ENCODE data around the gene RANBP1.

The RANBP1 gene

DNA sequence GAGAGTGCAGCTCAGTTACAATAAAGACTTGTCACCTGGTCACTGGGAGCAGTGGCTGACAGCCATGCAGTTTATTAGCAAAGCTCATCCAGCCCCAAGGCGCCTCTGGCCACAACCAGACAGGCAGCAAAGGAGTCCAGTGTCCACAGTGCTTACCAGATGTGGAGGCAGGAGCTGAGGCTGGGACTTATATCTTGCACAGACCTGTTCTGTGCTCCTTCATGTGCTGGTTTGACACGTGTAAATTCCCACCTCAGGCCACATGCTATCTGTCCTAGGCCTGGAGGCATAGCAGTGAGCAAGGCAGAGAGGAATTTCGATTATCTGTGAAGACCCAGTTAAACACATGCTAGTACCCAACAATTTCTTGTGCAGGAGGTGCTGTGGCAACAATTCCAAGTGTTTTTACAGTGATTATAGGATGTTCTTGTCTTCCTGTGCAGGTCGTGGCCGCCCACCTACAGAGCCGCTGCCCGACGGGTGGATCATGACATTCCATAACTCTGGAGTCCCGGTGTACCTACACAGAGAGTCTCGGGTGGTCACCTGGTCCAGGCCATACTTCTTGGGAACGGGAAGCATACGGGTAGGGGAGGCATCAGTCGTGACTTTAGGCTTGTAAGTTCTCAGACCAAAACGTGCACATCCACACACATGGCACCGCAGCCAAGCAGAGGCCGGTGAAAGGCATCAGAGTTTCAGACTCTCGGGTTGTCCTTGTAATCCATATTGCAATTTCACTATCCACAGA, 26.5 kb upstream of the RANBP1 start:
- DNase-seq, result peak; percentile 20

DNA sequence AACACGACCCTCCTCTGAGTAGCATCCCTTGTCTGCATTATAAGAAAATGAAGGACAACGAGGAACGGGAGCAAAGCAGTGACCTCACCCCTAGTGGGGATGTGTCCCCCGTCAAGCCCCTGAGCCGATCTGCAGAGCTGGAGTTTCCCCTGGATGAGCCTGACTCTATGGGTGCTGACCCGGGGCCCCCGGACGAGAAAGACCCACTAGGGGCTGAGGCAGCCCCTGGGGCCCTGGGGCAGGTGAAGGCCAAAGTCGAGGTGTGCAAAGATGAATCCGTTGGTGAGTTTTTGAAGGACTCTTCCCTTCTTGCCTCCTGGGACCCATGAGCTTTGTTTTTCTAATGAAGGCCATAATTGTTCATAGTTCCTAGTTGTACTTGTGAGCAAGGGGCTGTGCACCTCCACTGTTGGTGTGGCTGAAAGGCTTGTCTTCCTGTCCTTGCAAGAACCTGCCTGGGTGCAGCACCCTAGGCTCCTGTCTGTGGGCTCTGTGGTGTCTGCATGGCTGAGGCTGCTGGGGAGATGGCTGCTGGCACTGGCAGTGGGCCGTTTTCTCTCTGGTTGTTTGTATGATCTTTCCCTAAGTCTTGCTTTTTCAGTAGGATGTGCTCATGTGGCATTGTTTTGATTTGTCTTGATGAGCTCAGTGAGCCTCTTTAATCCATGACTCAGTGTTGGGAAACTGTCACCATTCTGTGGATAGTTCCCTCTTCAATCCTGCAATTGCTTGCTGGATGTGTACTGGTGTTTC, 25.8 kb upstream of the RANBP1 start:
- DNase-seq, result peak; percentile 29

DNA sequence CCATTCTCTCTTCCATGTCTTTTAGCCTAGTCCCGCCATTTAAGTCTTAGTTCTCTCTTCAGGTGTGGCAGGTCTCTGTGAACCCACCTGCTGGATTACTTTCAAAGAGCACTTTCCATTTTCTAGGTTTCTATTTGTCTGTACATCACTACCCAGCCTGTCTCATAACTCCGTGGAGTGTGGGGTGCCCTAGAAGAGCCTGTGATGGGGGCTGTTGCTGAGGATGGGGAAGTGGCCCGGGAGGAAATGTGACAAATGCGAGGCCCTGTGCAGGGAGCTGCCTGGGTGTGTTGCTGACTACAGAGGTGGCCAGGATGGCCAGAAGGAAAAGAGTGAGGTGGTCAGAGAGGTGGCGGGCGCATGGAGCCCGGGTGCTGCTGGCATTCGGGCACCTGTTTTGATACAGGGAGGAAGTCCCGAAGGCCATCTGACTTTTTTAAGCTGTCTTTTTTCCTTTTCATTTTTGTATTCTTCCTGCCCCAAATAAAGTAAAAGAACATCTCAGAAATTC, 25.1 kb upstream of the RANBP1 start:
- peak; percentile 12 for DNase-seq

DNA sequence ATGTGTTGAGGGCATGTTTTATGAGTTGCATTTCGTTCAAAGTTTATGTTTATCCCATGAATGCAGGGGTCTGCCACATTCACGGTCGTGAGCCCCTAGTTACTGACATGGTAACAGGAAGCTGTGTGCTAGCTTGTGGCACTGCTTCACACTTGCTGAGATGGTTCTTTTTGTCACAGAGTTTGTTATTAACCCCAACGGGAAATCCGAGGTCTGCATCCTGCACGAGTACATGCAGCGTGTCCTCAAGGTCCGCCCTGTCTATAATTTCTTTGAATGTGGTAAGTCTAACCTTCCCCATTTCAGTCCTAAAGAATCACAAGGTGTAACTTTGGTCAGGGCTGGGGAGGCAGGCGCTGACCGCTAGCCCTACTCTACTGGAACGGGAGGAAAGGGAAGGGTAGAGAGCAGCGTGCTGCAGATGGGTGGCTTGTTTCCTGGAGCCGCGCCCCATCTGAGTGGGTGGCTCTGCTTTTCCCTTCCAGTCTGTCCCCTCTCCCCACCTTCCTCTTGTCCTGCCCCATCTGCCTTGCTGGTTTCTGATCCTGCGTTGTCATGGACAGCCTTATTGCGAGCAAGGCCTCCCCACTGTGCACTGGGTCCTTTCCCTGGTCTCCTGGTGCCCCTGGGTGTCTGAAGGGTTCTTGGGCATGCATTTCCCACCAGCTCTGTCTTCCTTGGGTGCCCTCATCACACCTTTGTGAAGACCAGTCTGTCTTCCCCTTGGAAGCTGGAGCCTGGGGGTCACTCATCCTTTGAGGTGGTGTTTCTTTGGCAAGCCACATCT, 24.0 kb upstream of the RANBP1 start:
- peak; percentile 19 for DNase-seq

GRCh38 chr22:20092477-20092854, 23.4 kb upstream of the RANBP1 start:
- DNase-seq, result peak; percentile 22

DNA sequence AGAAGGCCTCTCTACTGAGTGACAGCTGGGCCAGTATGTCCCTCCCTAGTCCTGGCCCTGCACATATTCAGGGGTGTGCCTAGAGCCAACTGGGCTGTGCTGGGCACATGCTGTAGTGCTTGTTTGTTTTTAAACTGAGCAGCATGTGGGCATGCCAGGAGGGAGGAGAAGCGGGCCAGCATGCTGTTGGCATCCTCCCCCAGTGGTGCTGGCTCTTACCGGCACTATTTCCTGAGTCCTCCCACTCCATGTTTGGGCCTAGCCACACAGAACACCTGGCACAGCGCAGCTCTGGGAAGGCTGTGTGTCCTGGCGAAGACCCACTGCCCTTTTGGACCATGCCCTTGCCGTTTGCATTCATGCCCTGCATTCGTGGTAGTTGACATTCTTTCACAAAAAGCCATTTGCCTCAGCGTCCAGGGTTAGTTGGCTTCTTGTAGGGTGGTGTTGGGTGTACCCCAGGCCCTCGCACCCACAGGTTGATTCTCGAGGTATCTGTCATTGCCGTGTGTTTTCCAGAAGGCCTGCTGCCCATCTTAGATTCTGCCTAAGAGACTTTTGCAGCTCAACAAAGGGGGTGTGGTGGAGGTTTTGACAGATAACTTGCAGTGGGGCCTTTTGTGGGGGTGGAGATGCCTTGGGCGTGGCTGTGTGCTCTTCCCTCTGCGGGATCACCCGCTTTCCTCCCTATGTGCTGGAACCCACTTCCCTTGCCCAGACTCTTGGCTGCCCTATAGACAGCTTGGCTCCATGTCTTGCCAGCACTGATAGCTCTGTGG, 22.3 kb upstream of the RANBP1 start:
- peak; percentile 21 for DNase-seq

DNA sequence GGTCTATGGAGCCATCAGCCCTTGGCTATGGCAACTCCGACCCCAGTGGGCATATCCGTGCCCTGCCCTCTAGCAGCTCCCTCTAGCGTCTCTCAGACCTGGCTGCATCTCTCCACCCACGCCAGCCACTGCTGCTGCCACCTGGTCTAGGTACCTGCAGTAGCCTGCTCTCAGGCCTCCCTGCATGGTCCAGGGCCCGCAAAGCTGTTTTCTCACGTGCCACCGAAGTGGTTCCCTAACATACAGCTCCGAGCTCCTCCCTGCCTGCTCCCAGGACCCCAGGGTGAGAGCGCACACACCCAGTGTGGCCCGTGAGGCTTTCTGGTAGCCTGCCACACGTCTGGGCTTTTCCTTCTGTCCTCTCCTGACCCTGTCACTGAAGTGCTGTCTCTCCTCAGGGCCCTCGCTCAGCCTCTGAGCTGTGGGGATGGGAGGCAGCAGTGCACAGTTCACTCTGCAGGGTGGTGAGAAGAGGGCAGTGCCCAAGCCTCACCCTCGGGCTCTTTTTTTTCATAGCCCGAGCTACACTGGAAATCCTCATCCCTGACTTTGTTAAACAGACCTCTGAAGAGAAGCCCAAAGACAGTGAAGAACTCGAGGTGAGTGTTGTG, 21.6 kb upstream of the RANBP1 start:
- peak; percentile 21 for DNase-seq

- no peak for DNase-seq
Measured at GRCh38 chr22:20095521-20095920, 20.4 kb upstream of the RANBP1 start.

- no peak for DNase-seq
Measured at GRCh38 chr22:20096574-20097420, 19.1 kb upstream of the RANBP1 start.

GRCh38 chr22:20099099-20099711, 16.7 kb upstream of the RANBP1 start:
- no peak for DNase-seq

DNA sequence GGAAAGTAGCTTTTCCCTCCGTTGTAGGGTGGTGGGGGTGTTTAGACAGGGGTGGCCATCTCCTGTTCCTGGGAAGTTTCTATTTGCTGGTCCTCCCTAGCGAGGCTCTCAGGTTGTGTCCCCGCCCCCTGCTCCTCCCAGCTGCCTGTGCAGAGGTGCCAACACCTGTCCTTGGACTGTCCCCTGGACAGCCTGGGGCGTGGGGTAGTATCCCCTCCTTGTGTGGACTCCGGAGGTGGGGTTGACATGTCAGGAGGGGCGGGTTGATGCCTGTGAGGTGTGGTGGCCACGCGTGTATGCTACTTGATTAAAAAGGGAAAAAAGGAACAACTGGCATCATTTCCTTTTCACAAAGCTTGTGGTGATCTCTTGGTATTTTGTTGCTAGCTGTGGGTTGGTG, 14.3 kb upstream of the RANBP1 start:
- no peak for DNase-seq

- DNase-seq, result no peak
Measured at GRCh38 chr22:20102203-20102780, 13.6 kb upstream of the RANBP1 start.

DNA sequence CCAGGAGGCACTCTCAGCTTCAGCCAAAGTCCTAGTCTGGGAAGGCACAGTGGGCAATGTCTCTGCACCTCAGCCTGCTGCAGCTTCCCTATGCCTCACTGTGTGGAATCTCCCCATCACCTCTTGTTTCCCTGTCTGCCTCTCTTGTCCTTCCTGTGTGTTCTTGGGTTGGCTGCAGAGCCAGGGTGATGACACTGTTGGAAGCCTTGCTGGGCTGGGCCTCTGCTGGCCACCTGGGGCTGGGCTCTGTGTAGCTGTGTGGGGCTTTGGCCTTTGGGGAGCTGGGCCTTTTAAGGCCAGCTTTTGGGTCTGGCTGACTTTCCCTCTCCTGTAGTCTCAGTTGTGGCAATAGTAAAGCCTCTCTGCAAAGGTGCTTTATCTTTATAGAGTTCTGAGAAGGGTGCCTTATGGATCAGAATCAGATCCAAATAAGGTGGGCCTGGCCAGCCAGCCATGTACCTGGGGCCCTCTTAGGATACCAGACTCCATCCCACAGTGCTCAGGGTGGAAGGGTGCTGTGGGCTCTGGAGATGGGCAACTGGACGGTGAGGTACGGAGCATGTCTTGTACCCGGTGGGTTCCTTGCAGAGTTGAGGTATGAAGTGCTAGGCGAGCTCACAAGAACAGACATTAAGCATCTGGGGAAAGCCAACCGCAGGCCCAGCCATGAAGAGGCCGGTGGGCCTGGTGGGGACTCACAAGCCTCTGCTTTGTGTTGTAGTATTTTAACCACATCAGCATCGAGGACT, 10.3 kb upstream of the RANBP1 start:
- no peak for DNase-seq

DNA sequence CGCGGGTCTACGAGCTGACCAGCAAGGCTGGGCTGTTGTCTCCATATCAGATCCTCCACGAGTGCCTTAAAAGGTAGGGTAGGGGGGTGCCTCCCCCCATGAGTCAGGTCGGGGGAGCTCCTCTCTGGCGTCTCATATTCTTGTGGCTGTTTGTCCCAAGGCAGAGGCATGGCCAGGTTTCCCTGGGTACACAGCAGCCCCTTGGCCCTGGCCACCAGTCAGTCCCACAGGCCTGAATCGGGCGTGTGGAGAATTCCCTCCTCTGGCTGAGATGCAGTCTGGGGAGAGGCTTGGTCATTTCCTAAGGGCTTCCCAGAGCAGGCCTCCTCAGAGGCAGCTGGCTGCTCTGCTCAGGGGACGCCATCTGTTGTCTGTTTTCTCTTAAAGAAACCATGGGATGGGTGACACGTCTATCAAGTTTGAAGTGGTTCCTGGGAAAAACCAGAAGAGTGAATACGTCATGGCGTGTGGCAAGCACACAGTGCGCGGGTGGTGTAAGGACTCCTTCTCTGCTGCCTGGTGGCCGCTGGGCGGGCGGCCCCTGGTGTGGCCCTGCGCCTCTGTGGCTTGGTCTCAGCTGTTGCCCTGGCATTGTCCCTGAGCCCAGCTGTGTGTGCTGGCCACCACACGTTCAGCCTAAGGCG, 9.6 kb upstream of the RANBP1 start:
- no peak for DNase-seq

- DNase-seq, result no peak
Measured at GRCh38 chr22:20106849-20107237, 9.1 kb upstream of the RANBP1 start.

DNA sequence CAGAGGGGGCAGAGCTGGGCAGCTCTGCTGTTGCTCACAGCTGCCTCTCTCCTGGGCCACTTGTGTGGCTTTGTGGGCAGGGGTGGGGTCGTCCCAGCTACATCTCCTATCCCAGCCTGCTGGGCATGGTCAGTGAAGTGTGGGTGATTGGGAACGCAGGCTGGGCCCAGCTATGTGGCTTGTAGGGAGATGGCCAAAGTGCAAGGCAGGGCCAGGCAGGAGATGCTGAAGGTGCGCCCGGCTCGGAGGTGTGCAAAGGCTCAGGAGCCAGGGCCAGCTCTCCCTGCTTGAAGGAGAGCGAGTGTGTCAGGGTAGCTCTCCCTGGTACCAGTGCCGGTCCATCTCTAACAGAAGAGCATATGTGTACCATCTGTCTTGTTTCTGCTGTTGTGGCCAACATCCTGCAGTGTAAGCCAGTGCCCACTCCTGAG, 8.4 kb upstream of the RANBP1 start:
- no peak for DNase-seq

GRCh38 chr22:20107951-20108756, 7.8 kb upstream of the RANBP1 start:
- DNase-seq, result no peak

- DNase-seq, result no peak
Measured at GRCh38 chr22:20108757-20109230, 7.1 kb upstream of the RANBP1 start.

Measured in right forelimb (tissue), 1 donor.